Stimulated activated CD8-positive, alpha-beta memory T cell treated with anti-CD3 and anti-CD28 coated beads, Interleukin-12 subunit alpha, Interleukin-12 subunit beta, amount 100 ng/mL, for 4 hours (primary cell): ENCODE data around the gene TMEM185A.
"Not testable (repeated sequence)": the region's sequence is repeated elsewhere in the genome, so short reads cannot be mapped to it uniquely, and the experiment has no call there.

Experiments used
- DNase-seq: peaks from one replicate; pipeline ENCODE4 v3.0.0-alpha.2; 2020; ENCODE audit warnings: low read depth

Gene TMEM185A

DNA sequence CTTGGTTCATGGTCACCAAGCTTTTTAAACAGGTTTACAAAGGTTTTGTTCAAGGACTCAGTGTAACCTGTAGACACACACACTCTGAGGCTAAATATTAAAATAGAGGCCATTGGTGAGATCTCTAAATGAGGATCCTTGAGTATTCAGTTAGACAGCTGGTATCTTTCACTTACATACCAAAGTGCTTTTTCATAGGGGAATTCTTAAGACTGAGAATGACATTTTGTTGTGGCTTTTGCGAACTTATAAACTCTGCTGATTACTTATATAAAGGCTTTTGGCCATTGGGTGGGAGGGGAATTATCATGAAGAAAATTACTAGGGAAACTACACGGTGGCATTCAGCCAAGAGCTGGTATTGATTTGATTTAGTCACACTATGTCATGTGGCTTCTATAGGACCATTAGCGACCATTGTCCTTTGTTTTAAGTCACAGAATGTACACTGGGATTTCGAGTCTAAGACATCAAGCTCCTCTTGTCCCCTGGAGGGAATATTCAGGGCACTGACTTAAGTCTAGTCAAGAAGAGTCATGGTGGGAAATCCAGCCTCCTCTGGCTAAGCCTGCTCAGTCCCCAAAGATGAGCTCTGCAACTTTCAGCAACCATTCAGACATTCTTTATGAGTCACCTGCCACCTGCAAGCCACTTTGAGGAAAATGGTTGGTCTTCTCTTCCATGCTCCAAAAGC, 80.2 kb downstream of the TMEM185A start:
- not testable (repeated sequence) for DNase-seq

DNA sequence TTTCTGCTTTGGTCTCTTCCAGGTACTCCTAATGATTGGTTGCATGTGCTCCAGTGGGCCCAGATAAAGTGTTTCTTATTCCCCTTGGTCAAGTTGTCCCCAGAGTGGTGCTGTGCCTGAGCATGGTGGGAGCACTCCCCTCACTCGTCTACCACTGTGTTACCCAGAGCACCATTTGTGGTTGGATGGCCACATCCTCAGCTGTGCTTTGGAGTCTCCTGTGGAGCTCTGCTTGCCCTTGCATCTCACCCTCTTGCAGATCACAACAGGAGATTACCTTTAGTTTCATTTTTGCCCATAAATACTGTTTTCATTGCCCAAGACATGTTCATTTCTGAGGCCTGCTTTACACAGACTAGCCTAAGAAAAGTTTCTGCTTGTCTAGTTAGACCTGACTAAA, 81.1 kb downstream of the TMEM185A start:
- not testable (repeated sequence) for DNase-seq

DNA sequence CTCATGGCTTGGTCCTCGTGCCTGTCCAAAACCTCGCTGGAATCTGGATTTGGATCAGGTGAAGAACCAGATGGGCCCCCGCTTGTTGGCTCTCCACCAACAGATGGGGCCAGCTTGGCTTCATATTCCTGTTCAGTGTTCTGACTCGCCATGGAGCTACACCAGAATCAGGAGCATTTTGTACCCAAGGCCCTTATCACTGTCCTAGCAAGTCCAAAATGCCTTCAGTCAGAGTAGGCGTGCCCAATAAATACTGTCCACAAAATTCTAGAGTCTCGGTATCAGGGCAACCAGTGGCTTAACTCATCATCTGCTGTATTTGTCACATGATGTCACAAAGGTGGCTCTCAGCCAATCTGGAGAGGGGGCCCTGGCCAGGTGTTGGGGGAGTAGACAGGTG, 81.9 kb downstream of the TMEM185A start, which contains the start of gene HSFX3:
Gene HSFX3 (minus strand): TSS at position 224 of the 400 bp plus-strand sequence. CDS start 72 bp downstream, at position 152.
- DNase-seq, result not testable (repeated sequence)

DNA sequence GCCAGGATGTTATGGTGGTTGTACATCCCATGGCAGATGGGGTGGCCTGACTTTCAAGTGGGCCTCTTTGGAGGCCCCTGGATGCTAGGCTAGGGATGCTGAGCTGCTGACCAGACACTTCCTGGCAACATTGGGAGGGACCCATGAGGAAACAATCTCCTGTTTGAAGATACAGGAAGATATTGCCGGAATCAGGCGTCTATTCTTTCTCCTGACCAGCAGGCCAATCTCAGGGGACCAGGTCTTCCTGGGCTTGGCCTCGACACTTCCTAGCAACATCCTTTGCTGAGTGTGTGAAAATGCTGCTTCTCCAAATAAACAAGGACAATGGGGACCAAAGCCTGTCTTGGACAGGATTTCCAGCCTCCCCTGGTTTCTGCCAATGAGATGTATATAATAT, 83.8 kb downstream of the TMEM185A start:
- not testable (repeated sequence) for DNase-seq

DNA sequence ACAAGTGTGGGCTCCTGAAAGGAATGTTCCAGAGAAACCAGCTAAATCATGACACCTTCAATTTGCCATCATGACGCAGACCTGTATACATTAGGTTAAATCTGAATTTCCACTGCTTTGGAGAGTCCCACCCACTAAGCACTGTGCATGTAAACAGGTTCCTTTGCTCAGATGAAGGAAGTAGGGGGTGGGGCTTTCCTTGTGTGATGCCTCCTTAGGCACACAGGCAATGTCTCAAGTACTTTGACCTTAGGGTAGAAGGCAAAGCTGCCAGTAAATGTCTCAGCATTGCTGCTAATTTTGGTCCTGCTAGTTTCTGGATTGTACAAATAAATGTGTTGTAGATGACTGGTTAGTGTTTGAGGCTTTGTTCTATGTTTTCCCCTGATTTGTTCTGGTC, 84.6 kb downstream of the TMEM185A start:
- not testable (repeated sequence) for DNase-seq
